Stimulated activated naive CD4-positive, alpha-beta T cell treated with Interleukin-2 at 50 U/mL for 16 hours (primary cell): ENCODE measurements around the gene OBSCN.
"Not testable (repeated sequence)": the region's sequence is repeated elsewhere in the genome, so short reads cannot be mapped to it uniquely, and the experiment has no call there.

Source experiments
- DNase-seq: peaks from one replicate; lab custom pipeline; 2025; lab: John Stamatoyannopoulos, UW

Gene OBSCN

DNA sequence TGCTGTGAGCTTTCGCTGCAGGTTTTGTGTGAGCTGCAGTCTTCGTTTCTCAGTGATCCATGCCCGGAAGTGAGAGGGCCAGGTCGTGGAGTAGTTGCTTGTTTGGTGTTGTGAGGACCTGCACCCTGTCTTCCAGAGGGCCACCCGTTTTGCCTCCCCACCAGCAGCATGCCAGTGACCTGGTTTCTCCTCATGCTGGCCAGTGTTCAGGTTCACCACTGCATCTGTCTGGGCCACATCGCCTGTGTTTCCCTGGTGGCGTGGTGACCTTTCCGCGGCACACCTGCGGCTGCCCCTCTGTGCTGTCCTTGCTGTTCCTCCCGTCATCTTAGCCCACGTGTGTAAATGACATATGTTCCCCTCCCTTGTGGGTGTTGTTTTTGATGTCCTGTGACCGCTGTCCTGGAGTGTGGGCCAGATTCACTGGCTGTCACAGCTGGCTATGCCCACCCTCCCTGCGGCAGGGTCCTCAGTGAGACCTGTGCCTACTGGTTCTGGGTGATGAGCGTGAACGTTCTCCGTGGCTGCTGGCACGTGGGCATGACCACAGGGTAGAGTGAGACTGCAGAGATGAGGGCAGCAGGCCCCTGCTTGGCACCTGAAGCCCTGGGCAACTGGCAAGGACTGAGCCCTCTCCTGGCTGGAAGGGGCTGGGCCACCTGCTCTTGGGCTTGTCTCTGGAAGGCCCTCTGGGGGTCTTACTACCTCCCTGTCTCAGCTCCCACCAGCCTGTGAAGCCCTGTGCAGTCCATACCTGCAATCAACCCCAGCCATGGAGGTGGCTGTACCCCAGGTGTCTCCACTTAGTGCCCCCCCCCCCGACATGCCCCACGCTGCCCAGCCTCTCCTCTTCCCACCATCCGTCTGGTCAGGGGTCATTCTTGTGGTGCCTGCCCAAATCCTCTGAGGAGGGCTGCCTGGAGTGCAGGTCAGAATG lies 35.0 kb upstream of the OBSCN start:
- no peak for DNase-seq

DNA sequence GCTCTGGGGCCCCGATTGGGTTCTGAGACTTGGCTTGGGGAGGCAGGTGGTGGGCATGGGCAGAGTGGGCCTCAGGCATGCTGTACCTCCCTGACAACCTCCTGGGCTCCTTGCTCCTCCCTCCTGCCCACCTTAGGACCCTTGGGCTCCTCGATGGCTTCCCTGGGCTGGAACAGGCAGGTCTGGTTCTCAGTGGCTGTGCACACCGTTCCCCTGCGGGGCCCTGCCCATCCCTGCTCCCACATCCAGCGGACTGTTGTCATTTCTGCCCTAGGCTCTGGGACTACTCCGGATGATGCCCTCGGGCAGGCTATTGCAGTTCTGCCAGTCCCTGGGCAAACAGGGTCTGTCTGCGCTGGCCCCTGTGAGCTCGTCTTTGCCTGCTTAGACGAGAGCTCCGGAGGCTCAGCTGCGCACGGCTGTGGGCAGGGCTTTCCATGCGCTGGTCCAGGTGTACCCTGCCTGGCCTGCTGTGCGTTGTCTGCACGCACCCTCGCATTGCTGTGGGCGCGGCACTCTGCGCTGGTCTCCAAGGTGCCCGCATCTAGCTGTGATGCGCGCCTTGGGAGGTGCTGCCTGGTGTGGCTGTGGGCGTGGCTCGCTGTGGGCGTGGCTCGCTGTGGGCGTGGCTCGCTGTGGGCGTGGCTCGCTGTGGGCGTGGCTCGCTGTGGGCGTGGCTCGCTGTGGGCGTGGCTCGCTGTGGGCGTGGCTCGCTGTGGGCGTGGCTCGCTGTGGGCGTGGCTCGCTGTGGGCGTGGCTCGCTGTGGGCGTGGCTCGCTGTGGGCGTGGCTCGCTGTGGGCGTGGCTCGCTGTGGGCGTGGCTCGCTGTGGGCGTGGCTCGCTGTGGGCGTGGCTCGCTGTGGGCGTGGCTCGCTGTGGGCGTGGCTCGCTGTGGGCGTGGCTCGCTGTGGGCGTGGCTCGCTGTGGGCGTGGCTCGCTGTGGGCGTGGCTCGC lies 34.0 kb upstream of the OBSCN start:
- DNase-seq = peak; percentile 8

DNA sequence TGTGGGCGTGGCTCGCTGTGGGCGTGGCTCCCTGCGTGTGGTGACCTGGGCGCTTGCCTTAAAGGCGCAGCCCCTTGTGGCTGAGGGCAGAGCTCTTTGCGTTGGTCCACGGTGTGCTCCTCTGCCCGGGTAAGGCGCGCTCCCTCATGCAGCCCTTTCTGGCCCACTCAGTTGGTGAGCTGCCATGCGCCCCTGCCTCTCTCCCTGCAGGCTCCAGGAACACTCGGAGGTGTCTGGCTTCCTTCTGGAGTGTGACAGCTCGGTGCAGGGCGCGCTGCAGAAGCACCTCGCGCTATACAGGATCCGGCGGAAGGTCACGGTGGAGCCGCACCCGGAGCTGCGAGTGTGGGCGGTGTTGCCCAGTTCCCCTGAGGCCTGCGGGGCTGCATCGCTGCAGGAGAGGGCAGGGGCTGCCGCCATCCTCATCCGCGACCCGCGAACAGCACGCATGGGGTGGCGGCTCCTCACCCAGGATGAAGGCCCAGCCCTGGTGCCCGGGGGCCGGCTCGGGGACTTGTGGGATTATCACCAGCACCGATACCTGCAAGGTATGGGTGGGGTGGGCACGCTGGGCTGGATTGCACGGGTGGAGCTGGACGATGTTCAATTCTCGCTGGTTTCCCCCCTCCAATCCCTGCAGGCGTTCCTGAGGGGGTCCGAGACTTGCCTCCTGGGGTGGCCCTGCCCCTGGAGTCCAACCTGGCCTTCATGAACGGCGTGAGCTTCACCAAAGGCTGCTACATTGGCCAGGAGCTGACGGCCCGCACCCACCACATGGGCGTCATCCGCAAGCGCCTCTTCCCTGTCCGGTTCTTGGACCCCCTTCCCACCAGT lies 33.1 kb upstream of the OBSCN start:
- DNase-seq = no peak

DNA sequence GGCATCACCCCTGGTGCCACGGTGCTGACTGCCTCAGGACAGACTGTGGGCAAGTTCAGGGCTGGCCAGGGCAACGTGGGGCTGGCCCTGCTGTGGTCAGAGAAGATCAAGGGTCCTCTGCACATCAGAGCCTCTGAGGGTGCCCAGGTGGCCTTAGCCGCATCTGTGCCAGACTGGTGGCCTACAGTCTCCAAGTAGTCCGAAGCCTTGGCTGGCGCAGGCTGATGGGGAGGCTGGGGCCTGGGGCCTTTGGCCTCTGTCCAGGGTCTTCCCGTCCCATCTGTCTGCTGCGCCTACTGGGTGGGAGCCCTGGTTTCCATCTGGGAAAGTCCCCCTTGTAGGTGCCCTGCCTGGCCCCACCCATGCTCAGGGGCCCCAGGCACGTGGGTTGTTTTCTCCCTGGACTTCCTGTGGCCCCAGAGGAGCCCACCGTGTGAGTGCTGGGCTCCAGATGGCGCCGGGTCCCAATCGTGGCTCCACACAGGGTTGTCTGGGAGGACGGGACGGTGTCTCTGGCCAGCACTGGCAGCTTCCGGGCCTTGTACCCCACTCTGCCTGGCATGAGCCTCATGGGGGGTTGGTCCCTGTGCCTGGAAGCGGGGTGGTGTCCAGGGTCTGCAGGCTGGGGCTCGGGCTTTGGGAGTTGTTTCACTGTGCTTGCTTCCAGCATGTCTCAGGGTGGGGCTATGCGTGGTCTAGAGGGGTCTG lies 32.4 kb upstream of the OBSCN start:
- DNase-seq = no peak

DNA sequence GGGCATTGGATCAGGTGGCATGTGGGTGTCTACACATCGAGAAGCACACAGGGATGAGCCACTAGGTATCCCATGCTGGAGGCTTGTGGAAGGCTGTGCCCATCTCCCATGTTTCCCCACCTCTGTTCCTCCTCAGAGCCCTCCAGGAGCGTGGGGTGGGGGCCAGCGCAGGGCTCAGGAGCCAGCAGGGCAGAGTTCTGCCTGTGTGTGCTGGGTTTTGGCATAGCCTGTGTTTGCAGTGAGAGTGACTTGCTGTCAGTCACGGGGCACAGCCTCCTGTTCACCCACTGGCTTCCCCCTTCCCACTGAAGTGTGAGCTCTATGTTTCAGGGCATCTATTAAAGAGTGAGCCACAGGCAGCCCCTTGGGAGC lies 31.8 kb upstream of the OBSCN start:
- DNase-seq = no peak

DNA sequence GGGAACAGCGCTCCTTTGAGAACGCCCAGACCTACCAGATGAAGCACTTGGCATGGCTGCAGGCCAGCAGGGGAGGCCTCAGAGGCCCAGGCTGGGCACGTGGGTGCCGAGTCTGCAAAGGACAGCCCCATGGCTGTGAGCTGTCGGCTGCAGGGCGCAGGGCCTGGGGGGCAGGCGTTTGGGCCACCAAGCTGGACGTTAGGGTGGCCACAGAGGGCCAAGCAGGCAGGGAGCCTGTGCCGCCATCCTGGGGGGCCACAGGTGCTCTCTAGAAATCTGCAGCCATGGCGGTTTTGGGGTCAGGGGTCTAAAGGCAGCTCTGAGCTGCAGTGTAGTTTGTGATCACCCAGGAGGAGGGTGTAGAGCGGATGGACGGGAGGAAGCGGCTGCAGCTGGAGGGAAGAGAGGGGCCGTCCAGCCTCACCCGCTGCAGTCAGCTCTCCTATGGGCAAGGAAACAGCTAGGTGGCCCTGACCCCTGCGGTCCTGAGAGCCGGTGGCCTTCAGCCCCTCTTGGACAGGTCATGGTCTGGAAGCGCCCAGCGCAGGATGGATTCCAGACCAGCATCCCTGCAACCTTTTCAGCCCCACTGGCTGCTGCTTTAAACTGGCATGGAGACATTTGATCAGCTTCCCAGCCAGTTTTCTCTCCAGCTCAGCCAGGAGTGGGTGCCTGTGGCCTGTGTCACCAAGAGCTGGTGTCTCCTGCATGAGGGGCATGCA lies 31.2 kb upstream of the OBSCN start:
- no peak for DNase-seq

DNA sequence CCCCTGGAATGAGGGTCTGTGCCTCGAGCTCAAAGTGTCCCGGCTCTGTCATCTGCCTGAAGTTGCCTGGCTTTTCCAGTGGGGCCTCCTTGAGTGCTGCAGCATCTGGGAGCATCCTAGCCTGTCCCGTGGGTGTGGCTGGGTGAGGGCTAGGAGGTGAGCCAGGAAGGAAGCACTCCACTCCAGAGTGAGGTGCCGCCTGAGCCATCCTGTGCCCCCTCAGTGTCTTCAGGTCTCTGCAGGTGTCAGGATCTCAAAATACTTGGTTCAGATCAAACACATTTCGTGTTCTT lies 30.7 kb upstream of the OBSCN start:
- DNase-seq = no peak

DNA sequence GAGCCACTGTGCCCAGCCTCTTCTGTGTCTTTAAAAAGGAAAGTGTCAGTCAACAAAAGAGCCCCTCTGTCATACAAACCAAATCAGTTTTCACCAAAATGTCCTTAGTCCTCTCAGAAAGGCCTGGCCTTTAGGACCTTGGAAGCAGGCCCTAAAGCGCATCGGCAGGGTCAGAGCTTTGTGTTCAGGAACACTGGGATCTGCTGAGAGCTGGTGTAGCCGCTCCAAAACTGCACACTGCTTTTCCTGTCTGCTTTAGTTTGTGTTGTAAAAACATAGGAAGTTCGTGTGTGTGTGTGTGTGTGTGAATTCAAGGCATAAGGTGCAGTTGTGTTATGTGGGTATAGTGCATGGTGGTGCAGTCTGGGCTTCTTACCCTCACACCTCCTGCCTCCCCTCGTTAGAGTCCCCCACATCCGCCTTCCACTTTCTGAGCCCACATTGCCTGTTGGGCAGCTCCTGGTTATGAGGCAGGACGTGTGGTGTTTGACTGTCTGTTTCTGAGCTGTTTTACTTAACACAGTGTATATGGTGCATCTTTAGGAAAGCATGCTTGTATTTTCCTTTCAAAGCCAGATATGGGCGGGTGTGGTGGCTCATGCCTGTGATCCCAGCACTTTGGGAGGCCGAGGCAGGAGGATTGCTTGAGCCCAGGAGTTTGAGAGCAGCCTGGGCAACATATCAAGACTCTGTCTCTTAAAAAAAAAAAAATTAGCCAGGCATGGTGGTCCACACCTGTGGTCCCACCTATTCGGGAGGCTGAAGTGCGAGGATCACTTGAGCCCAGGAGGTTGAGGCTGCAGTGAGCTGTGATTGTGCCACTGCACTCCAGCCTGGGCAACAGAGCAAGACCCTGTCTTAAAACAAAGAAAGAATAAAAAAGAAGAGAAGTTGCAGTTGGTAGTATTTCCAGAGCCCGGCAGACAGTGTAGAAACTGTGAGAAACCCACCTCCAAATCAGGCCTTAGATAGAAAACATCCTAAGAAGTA lies 29.8 kb upstream of the OBSCN start:
- no peak for DNase-seq

DNA sequence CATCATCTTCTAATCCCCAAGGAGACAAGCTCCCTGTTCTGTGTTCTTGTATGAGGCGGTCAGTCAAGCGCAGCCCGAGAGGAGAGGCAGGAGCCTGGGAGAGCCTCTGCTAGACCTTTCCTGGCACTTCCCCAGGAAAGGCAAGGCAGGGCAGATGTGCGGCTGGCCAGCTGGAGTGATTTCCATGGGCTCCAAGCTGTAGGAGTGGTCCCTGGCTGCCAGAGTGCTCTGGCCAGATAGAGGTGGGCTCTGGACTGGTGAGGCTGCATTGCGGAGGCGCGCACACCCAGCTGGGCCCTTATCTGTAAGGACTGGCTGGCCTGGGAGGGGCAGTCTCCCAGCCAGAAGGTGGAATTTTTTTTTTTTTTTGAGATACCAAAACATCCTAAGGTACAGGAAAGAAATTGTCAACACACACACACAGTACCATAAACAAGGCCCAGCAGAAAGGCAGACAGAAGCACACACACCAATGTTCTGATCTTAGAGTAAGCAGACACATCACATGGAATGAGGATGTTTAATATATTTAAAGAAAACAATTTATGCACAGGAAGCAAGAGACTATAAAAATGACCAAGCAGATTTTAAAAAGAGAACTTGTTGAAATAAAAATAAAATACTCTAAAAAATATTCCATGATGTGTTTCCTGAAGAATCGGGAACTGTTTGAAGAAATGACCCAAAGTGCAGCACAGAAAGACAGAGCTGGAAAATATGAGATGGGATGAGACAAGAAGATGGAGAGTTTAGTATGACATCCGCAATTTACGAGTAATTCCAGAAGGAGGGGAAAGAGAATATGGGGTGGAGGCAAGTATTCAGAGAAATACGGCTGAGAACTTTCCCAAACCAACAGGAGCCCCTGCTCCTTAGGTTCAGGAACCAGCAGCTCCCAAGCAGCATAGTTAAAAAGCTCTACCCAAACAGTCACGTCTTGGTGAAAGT lies 28.8 kb upstream of the OBSCN start:
- no peak for DNase-seq

DNA sequence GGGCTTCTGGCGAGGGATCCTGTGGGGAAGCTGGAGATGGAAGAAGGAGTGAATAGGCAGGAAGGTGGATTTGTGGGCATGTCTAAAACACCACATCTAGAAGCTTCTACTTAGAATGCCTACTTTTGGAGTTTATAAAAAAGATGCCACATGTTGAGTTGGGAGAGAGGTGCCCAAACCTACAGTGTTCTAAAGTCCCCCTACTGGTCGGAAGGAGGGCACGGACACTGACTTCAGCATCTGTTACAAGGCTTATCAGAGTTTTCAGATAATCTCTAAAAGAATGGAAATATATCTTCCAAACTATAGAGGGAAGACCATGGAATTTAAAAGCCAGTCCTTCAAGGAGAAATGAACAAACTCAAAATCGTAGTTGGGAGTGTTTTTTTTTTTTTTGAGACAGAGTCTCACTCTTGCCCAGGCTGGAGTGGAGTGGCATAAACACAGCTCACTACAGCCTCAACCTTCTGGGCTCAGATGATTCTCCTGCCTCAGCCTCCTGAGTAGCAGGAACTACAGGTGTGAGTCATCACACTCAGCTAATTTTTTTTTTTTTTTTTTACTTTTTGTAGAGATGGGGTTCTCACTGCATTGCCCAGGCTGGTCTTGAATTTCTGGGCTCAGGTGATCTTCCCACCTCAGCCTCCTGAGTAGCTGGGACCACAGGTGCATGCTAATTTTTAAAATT lies 27.4 kb upstream of the OBSCN start:
- DNase-seq = no peak

DNA sequence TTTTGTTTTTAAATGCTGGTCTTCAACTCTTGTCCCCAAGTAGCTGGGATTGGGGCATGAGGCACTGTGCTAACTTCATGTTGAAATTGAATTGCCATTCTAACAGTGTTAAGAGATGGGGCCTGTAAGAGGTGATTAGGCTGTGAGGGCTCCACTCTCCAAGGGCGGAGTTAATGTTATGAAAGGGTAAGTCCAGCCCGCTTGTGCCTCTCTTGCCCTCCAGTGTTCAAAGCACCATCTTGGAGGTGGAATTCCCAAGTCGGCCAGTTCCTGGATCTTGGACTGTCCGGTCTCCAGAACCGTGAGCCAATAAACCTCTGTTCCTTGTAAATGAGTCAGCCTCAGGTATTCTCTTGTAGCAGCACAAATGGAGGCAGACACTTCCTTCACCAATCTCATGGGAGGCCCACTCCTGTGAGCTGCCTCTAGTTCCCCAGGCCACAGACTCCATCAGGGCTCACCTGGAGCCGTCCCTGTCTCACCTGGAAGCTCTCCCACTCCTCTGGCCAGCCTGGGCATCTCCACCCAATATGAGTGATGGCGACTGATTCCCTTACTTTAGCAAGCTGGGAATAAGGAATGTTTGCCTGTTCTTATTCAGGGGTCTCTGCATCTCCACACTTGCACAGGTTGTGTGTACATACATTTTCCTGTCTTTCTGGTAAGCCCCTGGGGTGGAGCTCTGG lies 26.7 kb upstream of the OBSCN start:
- no peak for DNase-seq

DNA sequence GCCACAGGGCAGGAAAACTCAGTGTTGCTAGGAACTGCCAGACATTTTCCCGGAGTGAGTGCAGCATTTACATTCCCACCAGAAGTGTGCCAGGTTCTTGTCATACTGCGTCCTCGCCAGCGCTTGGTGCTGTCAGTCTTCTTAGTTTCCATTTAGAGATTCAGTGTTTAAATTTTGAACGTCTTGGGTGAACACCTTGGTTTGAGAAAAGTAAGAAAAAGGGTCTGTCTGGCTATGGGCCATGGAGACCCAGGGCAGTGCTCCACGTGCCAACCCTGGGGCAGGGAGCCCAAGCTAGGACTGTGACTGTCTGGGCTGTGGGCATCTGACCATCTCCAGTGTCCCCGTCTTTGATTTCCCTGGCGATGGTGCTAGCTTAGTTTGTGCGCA lies 26.2 kb upstream of the OBSCN start:
- no peak for DNase-seq

DNA sequence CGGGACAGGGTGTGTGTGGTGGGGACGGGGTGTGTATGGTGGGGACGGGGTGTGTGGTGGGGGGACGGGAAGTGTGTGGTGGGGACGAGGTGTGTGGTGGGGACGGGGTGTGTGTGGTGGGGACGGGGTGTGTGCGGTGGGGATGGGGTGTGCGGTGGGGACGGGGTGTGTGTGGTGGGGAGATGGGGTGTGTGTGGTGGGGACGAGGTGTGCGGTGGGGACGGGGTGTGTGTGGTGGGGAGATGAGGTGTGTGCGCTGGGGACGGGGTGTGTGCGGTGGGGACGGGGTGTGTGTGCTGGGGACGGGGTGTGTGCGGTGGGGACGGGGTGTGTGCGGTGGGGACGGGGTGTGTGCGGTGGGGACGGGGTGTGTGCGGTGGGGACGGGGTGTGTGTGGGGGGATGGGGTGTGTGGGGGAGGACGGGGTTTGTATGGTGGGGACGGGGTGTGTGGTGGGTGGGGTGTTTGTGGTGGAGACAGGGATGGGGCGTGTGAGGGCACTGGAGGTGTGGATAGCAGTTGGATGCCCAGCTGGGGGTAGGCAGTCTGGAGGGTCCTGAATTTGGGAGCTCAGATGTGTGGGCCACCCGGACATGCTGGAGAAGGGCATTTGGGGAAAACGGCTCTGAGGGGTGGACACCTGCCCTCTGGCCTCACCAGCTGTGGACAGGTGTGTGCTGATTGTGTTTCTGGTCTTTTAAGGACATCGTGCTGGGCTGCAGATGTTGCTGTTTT lies 25.4 kb upstream of the OBSCN start:
- no peak for DNase-seq

DNA sequence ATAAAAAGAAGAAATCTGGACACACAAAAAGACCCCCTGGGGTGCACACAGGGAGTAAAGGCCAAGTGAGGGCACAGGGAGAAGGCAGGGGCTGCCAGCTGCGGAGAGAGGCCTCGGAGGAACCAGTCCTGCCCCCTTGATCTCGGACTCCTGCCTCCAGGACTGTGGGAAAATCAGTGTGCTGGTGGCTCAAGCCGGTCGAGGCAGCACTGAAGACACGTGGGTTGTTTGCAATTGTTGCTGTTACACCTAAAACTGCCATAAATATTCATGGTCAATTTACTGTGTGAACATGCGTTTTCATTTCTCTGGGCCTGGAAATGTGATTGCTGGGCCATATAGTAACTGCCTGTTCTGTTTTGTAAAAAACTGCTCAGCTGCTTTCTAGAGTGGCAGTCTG lies 23.7 kb upstream of the OBSCN start:
- no peak for DNase-seq

DNA sequence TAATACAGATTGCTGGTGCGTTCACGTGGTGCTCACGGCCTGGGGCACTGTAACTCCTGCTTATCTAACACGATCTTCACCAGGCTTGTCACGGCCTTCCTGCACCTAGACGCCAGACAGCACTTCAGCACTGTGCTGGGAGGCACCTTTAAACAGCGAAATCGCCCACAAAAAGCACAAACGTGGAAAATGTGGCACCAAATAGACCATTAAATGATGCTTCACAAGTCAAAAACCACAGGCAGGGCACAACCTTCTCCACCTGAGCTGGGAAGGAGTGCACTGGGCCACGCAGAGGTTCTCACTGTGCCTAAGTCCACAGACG lies 22.2 kb upstream of the OBSCN start:
- DNase-seq = peak; percentile 25

DNA sequence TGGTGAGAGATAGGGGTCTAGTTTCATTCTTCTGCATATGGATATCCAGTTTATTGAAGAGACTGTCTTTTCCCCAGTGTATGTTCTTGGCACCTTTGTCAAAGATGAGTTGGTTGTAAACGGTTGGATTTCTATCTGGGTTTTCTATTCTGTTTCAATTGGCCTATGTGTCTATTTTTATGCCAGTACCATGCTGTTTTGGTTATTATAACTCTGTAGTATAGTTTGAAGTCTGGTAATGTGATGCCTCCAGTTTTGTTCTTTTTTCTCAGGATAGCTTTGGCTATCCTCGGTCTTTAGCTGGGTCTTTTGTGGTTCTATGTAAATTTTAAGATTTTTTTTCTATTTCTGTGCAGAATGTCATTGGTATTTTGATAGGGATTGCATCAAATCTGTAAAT lies 19.6 kb upstream of the OBSCN start:
- not testable (repeated sequence) for DNase-seq

DNA sequence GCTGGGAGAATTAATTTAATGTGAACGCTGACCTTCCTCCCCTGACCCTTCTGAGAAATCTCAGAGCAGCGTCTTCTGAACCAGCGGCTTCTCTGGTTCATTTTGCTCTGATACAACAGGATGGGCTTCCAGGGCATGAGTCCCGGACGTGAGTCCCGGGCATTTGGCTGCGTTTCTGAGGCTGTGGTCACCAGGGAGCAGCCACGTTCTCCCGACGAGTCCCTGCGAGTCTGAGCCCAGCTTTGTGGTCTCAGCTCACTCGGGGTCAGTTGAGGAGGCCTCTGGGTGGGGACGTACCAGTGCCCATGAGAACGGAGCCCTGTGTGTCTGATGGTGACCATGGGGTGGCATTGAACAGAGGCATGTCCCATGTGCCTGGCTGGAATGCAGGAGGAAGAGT lies 17.7 kb upstream of the OBSCN start:
- no peak for DNase-seq
